Right lobe of liver (tissue), 6 donors: ENCODE measurements around the gene INVS. TPM values are rescaled to one million over a fixed set of nuclear protein-coding genes. Genes with fewer than 3 reads are reported as not detected.
"Not testable (repeated sequence)": the region's sequence is repeated elsewhere in the genome, so short reads cannot be mapped to it uniquely, and the experiment has no call there.

Experiments
- ATAC-seq, 4 donors: fragments of 200-7000 bp; cut with Tn5 transposase; one replicate each; pipeline ENCODE4 v1.9.1; 2020; ENCODE audit warnings: mild to moderate bottlenecking in 4 of 4, moderate library complexity in 4 of 4
- DNase-seq, 3 donors: peaks; one replicate each; pipeline ENCODE4 v3.0.0-alpha.2; 2020
- H3K27ac ChIP-seq, 3 donors: fragments of 200-600 bp; one replicate each; pipeline ENCODE4 v1.8.0; 2022
- H3K27me3 ChIP-seq, 2 donors: fragments of 200-600 bp; one replicate each; pipeline ENCODE4 v1.8.0; 2022
- H3K36me3 ChIP-seq, 4 donors: fragments of 200-600 bp; sonication (generic) in 1 of 4; one replicate each; pipeline versions ENCODE4 v1.5.1 to v1.8.0; 2017 to 2022; ENCODE audit warnings: control low read depth in 1 of 4
- H3K4me1 ChIP-seq, 4 donors: fragments of 200-600 bp; sonication (generic) in 1 of 4; one replicate each; pipeline versions ENCODE4 v1.5.1 to v1.8.0; 2017 to 2022; ENCODE audit warnings: control low read depth in 1 of 4
- H3K4me3 ChIP-seq, 3 donors: fragments of 200-600 bp; one replicate each; pipeline ENCODE4 v1.8.0; 2022
- H3K9me3 ChIP-seq, 4 donors: fragments of 200-600 bp; sonication (generic) in 1 of 4; one replicate each; pipeline versions ENCODE4 v1.5.1 to v1.8.0; 2017 to 2022; ENCODE audit warnings: control low read depth in 1 of 4
- POLR2A ChIP-seq: fragments of 450-650 bp; IDR thresholded peaks from one replicate; pipeline ENCODE4 v1.6.1; 2017; ENCODE audit warnings: antibody characterized with exemption, mild to moderate bottlenecking
- WGBS: methylation state at CpG from one replicate; pipeline ENCODE4 v1.1.6; 2018; ENCODE audit warnings: low coverage, low lambda C conversion rate; ENCODE audit not compliant: insufficient coverage; ENCODE audit errors: missing lambda C conversion rate; 5-methylcytosine and 5-hydroxymethylcytosine counted together
- intact Hi-C, 2 donors: fragments of 100-400 bp; cut with DNase I; formaldehyde crosslinking; loops; one replicate each; pipeline versions ENCODE4 v1.11.2 to v1.14.1; 2022
- total RNA-seq, 6 experiments: library from RNA; depleted of rRNA in 2 of 6; stranded (reverse); fragments of >200 nt in 2 of 6; fragmentation: NEBNext Ultra II Directional in 3 of 6; extraction: Animal tissue kit (Norgen Biotek cat#: 25700) in 3 of 6; gene quantifications; one replicate each; pipeline versions ENCODE4 v1.1.0 to v1.2.4, GENCODE V29; 2016 to 2023
- TF ChIP-seq, protein P1 (sequence below), 4 donors: fragments of 200-600 bp in 3 of 4; fragments of 450-650 bp in 1 of 4; IDR thresholded peaks; one replicate each; pipeline versions ENCODE4 v1.5.1 to v1.8.0; 2016 to 2022; ENCODE audit warnings: antibody characterized with exemption in 4 of 4, mild to moderate bottlenecking in 2 of 4
- donor health status: DM: no; HTN: yes; CAD: no.
- donor health status: DM: no; HTN: no; CAD: no.
- donor health status: DM: no; HTN: no; CAD: no.
- donor health status: DM: no; HTN: yes; CAD: no.
- donor health status: DM: no; HTN: yes; CAD: no.

INVS gene
- total RNA-seq, 6 experiments from 2014 or later: 10.6 to 23.2 (median 16.8) TPM

DNA sequence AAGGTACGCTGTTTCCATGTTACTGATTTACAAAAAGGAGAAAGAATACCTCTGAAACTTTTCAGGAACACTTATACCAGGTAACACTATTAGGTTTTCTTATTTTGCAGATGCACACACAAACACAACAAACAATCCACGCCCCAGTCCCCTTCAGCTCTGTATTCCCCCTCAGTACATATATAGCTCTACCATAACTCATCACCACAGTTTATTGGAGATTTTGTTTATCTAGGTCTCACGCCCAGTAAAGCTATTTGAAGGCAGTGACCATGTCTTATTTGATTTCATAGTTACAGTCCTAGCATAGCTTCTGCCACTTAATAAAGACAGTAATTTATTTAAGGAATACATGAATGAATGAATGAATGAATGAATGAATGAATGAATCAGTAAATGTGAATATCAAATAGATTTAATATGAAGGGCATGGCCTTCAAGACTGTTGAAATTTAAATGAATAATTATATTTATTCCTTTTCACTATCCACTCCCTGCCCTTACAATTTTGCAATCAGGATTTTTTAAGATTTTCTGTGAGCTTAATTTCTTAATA is 32.9 kb downstream of the INVS start:
- intact Hi-C loops: no loop called here
- Histone ChIP-seq H3K9me3 (no peaks in the 10 kb centered on the region), H3K36me3 (peaks cover 0 to 4% (median 0%) of the 10 kb centered on the region in 4 donors), H3K27me3 (no peaks in the 10 kb centered on the region), H3K4me1 (no peaks in the 10 kb centered on the region), H3K27ac (no peak overlapping the region), H3K4me3 (no peak overlapping the region)
- no peak for ATAC-seq
- no peak for TF ChIP-seq POLR2A
- TF ChIP-seq, protein P1, sequence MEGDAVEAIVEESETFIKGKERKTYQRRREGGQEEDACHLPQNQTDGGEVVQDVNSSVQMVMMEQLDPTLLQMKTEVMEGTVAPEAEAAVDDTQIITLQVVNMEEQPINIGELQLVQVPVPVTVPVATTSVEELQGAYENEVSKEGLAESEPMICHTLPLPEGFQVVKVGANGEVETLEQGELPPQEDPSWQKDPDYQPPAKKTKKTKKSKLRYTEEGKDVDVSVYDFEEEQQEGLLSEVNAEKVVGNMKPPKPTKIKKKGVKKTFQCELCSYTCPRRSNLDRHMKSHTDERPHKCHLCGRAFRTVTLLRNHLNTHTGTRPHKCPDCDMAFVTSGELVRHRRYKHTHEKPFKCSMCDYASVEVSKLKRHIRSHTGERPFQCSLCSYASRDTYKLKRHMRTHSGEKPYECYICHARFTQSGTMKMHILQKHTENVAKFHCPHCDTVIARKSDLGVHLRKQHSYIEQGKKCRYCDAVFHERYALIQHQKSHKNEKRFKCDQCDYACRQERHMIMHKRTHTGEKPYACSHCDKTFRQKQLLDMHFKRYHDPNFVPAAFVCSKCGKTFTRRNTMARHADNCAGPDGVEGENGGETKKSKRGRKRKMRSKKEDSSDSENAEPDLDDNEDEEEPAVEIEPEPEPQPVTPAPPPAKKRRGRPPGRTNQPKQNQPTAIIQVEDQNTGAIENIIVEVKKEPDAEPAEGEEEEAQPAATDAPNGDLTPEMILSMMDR (IDR thresholded peaks at IDR 0.05): no peak
- DNase-seq: no peak
- 95% methylated on average over 3 of the region's 3 CpGs for WGBS

DNA sequence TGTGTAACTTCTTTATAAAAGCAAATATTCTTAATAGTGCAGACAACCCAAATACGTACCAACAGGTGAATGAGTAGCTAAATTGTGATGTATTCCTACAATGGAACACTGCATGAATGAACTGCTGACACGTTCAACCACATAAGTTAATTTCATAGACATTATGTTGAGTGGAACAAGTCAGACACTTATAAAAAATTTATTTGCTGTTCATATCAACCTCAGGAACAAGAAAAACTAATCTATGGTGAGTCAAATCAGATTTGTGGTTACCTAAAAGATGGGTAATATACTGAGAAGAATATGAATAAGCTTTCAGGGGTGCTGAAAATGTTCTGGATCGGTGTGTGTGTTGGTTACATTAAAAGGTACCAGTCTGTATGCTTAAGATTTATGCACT is 35.7 kb downstream of the INVS start:
- intact Hi-C loops: no loop called here
- TF ChIP-seq, protein P1 (IDR thresholded peaks at IDR 0.05): no peak
- TF ChIP-seq POLR2A: no peak
- Histone ChIP-seq H3K27ac (no peak overlapping the region), H3K4me1 (no peaks in the 10 kb centered on the region), H3K27me3 (no peaks in the 10 kb centered on the region), H3K9me3 (no peaks in the 10 kb centered on the region), H3K36me3 (no peaks in the 10 kb centered on the region), H3K4me3 (no peak overlapping the region)
- no peak for ATAC-seq
- WGBS: 93% methylated on average over 3 of the region's 3 CpGs
- DNase-seq: no peak

DNA sequence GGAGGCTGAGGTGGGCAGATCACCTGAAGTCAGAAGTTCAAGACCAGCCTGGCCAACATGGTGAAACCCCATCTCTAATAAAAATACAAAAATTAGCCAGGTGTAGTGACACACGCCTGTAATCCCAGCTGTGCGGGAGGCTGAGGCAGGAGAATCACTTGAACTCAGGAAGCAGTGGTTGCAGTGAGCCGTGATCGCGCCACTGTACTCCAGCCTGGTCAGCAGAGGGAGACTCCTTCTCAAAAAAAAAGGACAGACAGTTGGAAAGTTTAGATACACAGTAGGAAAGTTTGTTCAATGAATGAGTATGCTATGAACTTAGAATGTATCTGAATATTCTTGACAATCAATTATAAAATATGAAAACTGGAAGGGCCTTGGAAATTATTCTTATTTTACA is 37.8 kb downstream of the INVS start:
- H3K27me3 ChIP-seq, H3K27ac ChIP-seq, intact Hi-C loops, H3K9me3 ChIP-seq, H3K4me1 ChIP-seq, DNase-seq, ATAC-seq, H3K4me3 ChIP-seq, H3K36me3 ChIP-seq: not testable (repeated sequence)
- TF ChIP-seq, protein P1 (IDR thresholded peaks at IDR 0.05): peak in 1 of 4 donors; percentile 16
- 86% methylated on average over 4 of the region's 5 CpGs for WGBS

DNA sequence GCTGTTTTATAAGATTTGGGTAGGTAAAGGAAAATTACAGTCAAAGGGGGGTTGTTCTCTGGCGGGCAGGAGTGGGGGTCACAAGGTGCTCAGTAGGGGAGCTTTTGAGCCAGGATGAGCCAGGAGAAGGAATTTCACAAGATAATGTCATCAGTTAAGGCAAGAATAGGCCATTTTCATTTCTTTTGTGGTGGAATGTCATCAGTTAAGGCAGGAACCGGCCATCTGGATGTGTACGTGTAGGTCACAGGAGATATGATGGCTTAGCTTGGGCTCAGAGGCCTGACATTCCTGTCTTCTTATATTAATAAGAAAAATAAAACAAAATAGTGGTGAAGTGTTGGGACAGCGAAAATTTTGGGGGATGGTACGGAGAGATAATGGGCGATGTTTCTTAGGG is 41.3 kb downstream of the INVS start:
- ATAC-seq, H3K4me1 ChIP-seq, intact Hi-C loops, H3K4me3 ChIP-seq, H3K36me3 ChIP-seq, H3K9me3 ChIP-seq, DNase-seq, H3K27ac ChIP-seq, H3K27me3 ChIP-seq: not testable (repeated sequence)
- WGBS: 97% methylated on average over 5 of the region's 6 CpGs

DNA sequence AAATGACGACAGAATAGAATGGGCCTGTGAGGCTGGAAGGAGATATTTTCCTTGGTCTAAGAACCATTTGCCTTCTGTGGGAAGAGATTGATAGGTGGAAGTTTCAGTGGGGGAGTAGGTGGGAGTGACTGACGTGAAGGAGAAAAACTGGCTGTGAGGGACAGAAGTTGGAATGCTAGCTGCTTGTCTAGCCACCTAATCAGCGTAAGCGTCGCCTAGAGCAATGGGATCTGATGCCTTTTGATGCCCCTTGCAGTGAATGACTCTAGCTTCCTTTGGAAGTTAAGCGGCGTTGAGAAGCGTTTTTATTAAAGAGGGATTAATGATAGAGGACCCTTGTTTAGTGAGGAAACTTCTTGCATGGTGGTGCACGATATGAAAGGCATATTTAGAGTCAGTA is 42.8 kb downstream of the INVS start:
- 97% methylated on average over 9 of the region's 9 CpGs for WGBS
- H3K36me3 ChIP-seq, H3K4me1 ChIP-seq, ATAC-seq, H3K27ac ChIP-seq, DNase-seq, H3K27me3 ChIP-seq, H3K9me3 ChIP-seq, intact Hi-C loops, H3K4me3 ChIP-seq: not testable (repeated sequence)

DNA sequence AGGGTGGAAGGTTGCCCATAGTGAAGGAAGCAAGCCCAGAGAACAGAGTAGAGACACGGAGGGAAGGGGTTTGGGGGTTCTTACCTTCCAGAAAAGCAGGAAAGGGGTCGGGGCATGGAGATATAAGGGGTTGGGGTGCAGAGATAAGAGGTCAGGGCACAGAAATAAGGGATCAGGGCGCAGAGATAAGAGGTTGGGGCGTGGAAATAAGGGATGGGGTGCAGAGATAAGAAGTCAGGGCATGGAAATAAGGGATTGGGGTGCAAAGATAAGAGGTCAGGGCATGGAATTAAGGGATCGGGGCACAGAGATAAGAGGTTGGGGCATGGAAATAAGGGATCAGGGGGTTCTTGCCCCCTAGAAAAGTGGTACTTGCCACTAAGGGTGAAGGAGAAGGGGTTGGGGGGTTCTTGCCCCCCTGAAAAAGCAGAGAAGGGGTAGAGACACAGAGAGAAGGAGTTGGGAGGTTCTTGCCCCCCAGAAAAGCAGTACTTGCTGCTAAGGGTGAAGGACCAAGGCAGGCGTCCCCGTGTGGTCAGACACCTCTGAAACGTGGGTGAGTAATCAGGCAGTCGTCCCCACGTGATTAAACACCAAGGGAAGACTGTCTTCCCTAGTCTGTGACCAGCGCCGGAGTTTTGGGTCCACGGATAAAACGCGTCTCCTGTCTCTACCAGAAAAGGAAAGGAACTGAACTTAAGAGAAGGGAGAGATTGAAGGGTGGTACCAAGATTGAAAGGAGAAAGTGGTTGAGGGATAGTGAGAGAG is 46.3 kb downstream of the INVS start:
- WGBS: 88% methylated on average over 12 of the region's 15 CpGs
- H3K4me1 ChIP-seq, H3K27ac ChIP-seq, H3K27me3 ChIP-seq, intact Hi-C loops, H3K9me3 ChIP-seq, H3K36me3 ChIP-seq, DNase-seq, H3K4me3 ChIP-seq, ATAC-seq: not testable (repeated sequence)

DNA sequence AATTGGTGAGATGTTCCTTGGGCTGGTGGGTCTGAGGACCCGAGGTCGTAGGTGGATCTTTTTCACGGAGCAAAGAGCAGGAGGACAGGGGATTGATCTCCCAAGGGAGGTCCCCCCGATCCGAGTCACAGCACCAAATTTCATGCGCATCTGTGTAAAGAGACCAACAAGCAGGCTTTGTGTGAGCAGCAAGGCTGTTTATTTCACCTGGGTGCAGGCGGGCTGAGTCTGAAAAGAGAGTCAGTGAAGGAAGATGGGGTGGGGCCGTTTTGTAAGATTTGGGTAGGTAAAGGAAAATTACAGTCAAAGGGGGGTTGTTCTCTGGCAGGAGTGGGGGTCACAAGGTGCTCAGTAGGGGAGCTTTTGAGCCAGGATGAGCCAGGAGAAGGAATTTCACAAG is 46.9 kb downstream of the INVS start:
- DNase-seq, H3K36me3 ChIP-seq, H3K4me1 ChIP-seq, H3K27me3 ChIP-seq, ATAC-seq, intact Hi-C loops, H3K27ac ChIP-seq, H3K4me3 ChIP-seq, H3K9me3 ChIP-seq: not testable (repeated sequence)
- WGBS: 89% methylated on average over 3 of the region's 8 CpGs
